Endothelial cell of umbilical vein (primary cell): ENCODE results near the gene HSPA9. TPM values are rescaled to one million over a fixed set of nuclear protein-coding genes. Genes with fewer than 3 reads are reported as not detected.

ENCODE experiments used
- BruUV-seq: library from RNA; stranded (reverse); fragments of 400-500 nt; replicated peaks from 2 replicates; lab custom pipeline; 2021; lab: Mats Ljungman, UMichigan
- CTCF ChIA-PET: fragments of 300-600, 350-600 bp; sonication (Branson Sonifier 250); formaldehyde crosslinking; loops from one replicate; lab custom pipeline; 2021; ENCODE audit warnings: antibody characterized with exemption, inconsistent platforms; lab: Charles Lee
- POLR2A ChIA-PET: fragments of 300-600, 350-600 bp; sonication (Branson Sonifier 250); formaldehyde crosslinking; loops from one replicate; lab custom pipeline; 2021; ENCODE audit warnings: antibody characterized with exemption, inconsistent platforms; lab: Charles Lee
- DNase-seq: peaks from one replicate; pipeline ENCODE4 v3.0.0-alpha.2; 2011; ENCODE audit warnings: low read depth, low spot score
- FAIRE-seq: peaks from 2 replicates; lab custom pipeline; 2011; peaks lifted over from hg19 to GRCh38; lab: Jason Lieb, UNC
- H2AFZ ChIP-seq: 2 replicates; pipeline ENCODE4 v1.6.0; 2012; ENCODE audit warnings: low read depth, low read length, control low read depth, inconsistent platforms
- H3K27ac ChIP-seq: 2 replicates; pipeline ENCODE4 v1.5.1; 2011; ENCODE audit warnings: low read depth, mild to moderate bottlenecking, control low read depth, low read length, moderate library complexity; ENCODE audit not compliant: insufficient read depth
- H3K27me3 ChIP-seq, 2 experiments: 2 replicates each; pipeline versions ENCODE4 v1.6.0 to v1.6.1; 2011; ENCODE audit warnings: low read length in 2 of 2, mixed read lengths in 1 of 2; ENCODE audit not compliant: control insufficient read depth in 2 of 2, insufficient read depth in 2 of 2
- H3K36me3 ChIP-seq, 2 experiments: 2 replicates in 1 of 2; 3 replicates in 1 of 2; pipeline ENCODE4 v1.5.1; 2011; ENCODE audit warnings: low read length in 2 of 2, mild to moderate bottlenecking in 1 of 2, moderate library complexity in 1 of 2; ENCODE audit not compliant: control insufficient read depth in 2 of 2, insufficient read depth in 2 of 2; ENCODE audit errors: extremely low read depth in 1 of 2
- H3K4me1 ChIP-seq: 3 replicates; pipeline ENCODE4 v1.5.1; 2011; ENCODE audit warnings: mild to moderate bottlenecking, low read length; ENCODE audit not compliant: control insufficient read depth, insufficient read depth; ENCODE audit errors: extremely low read depth
- H3K4me2 ChIP-seq: 2 replicates; pipeline ENCODE4 v1.6.1; 2011; ENCODE audit warnings: low read length, control low read depth, mixed read lengths; ENCODE audit not compliant: insufficient read depth
- H3K4me3 ChIP-seq, 3 experiments: fragments of 200-600 bp in 1 of 3; sonication (generic), shearing (Covaris generic) in 1 of 3; replicated peaks in 1 of 3; 2 replicates each; pipeline ENCODE4 v1.5.1; 2011 to 2016; ENCODE audit warnings: control low read depth in 3 of 3, low read length in 3 of 3, mild to moderate bottlenecking in 2 of 3, inconsistent platforms in 1 of 3, low read depth in 1 of 3, moderate library complexity in 1 of 3; ENCODE audit not compliant: insufficient read depth in 1 of 3
- H3K79me2 ChIP-seq: 2 replicates; pipeline ENCODE4 v1.6.0; 2012; ENCODE audit warnings: low read length, inconsistent platforms; ENCODE audit not compliant: control insufficient read depth, insufficient read depth
- H3K9ac ChIP-seq: replicated peaks from 2 replicates; pipeline ENCODE3; 2011; ENCODE audit warnings: low read length, control low read depth; ENCODE audit not compliant: insufficient read depth; ENCODE audit errors: extremely low read depth
- H3K9me1 ChIP-seq: replicated peaks from 3 replicates; pipeline ENCODE4 v1.6.0; 2011; ENCODE audit warnings: mild to moderate bottlenecking, low read length; ENCODE audit not compliant: control insufficient read depth, insufficient read depth; ENCODE audit errors: extremely low read depth
- H3K9me3 ChIP-seq: replicated peaks from 2 replicates; pipeline ENCODE4 v1.5.1; 2012; ENCODE audit warnings: low read length, inconsistent platforms; ENCODE audit not compliant: control insufficient read depth, insufficient read depth
- H4K20me1 ChIP-seq: replicated peaks from 2 replicates; pipeline ENCODE3; 2011; ENCODE audit warnings: mild to moderate bottlenecking, low read length; ENCODE audit not compliant: control insufficient read depth, insufficient read depth; ENCODE audit errors: extremely low read depth
- CTCF ChIP-seq, 2 donors: IDR thresholded peaks; 1 replicate in 1 of 2; 2 replicates in 1 of 2; pipeline ENCODE4 v1.5.1; 2011; ENCODE audit warnings: low read length in 2 of 2, mild to moderate bottlenecking in 2 of 2, moderate library complexity in 2 of 2, control low read depth in 1 of 2, inconsistent platforms in 1 of 2, low read depth in 1 of 2; ENCODE audit not compliant: insufficient read depth in 1 of 2; ENCODE audit errors: extremely low read depth in 1 of 2
- EZH2 ChIP-seq: IDR thresholded peaks from 2 replicates; pipeline ENCODE4 v1.6.1; 2012; ENCODE audit warnings: borderline replicate concordance, low read depth, mild to moderate bottlenecking, moderate library complexity, low read length, inconsistent platforms; ENCODE audit not compliant: severe bottlenecking
- FOS ChIP-seq: IDR thresholded peaks from 2 replicates; pipeline ENCODE4 v1.6.1; 2011; ENCODE audit warnings: mild to moderate bottlenecking, low read length, moderate library complexity, borderline replicate concordance; ENCODE audit not compliant: insufficient read depth
- GATA2 ChIP-seq: IDR thresholded peaks from 2 replicates; pipeline ENCODE4 v1.7.0; 2011; ENCODE audit warnings: low read depth, mild to moderate bottlenecking, moderate library complexity, mixed read lengths, low read length; ENCODE audit not compliant: insufficient read length, insufficient read depth
- JUN ChIP-seq: IDR thresholded peaks from 2 replicates; pipeline ENCODE4 v1.6.1; 2011; ENCODE audit warnings: borderline replicate concordance, low read depth; ENCODE audit not compliant: insufficient read length, insufficient read depth
- MAX ChIP-seq: IDR thresholded peaks from 2 replicates; pipeline ENCODE4 v1.6.1; 2011; ENCODE audit not compliant: insufficient read depth, insufficient read length
- MYC ChIP-seq: IDR thresholded peaks from one replicate; pipeline ENCODE4 v1.6.1; 2011; ENCODE audit warnings: mild to moderate bottlenecking, low read depth, low read length
- POLR2A ChIP-seq: IDR thresholded peaks from 2 replicates; pipeline ENCODE4 v1.6.1; 2012; ENCODE audit warnings: low read depth, mild to moderate bottlenecking, control low read depth, low read length
- POLR2AphosphoS5 ChIP-seq: IDR thresholded peaks from 2 replicates; pipeline ENCODE4 v1.6.1; 2012; ENCODE audit warnings: low read depth, mild to moderate bottlenecking, control low read depth, low read length, moderate library complexity; ENCODE audit not compliant: insufficient read depth
- dilution Hi-C: fragments of 300-500 bp; cut with MboI; formaldehyde crosslinking; loops from one replicate; pipeline ENCODE4 v1.15.0; 2019; ENCODE audit warnings: low sequenced_read_pairs; ENCODE audit not compliant: extremely low pct_ligation_motif_present
- intact Hi-C: fragments of 100-400 bp; cut with micrococcal nuclease; formaldehyde crosslinking; loops from one replicate; pipeline ENCODE4 v1.10.0; 2022
- polyA plus RNA-seq, 4 experiments: library from polyadenylated mRNA; depleted of rRNA in 3 of 4; stranded (reverse) in 3 of 4; unstranded in 1 of 4; fragments of >200 nt; gene quantifications; 2 replicates each; pipeline versions ENCODE4 v1.2.1 to v1.2.3, GENCODE V29; 2011 to 2012; ENCODE audit warnings: missing spikeins in 1 of 4
- total RNA-seq: library from RNA; stranded (reverse); gene quantifications from 2 replicates; pipeline ENCODE4 v1.2.3, GENCODE V29; 2021

The HSPA9 gene
- total and polyA plus RNA-seq, 2 donors (not counting 3 experiments of a cell fraction or from before 2014, with no cell fraction given) = 99.6 to 192 TPM

- Histone ChIP-seq H3K4me2 (no peak overlapping the region), H4K20me1 (peaks cover 3% of the 10 kb centered on the region), H3K27me3 (no peaks in the 10 kb centered on the region), H2AFZ (no peak overlapping the region), H3K9ac (no peak overlapping the region), H3K79me2 (peaks cover 92% of the 10 kb centered on the region), H3K9me3 (no peaks in the 10 kb centered on the region), H3K27ac (no peak overlapping the region), H3K4me3 (no peak overlapping the region), H3K4me1 (peaks cover 3% of the 10 kb centered on the region), H3K9me1 (no peaks in the 10 kb centered on the region), H3K36me3 (peaks cover 0 to 2% of the 10 kb centered on the region in 2 experiments)
- no peak for FAIRE-seq
- TF ChIP-seq GATA2 = no peak
- TF ChIP-seq POLR2AphosphoS5 = no peak
- TF ChIP-seq CTCF (IDR thresholded peaks at IDR 0.05; ENCODE audit: extremely low read depth in 1 of 2, insufficient read depth in 1 of 2, low read depth in 1 of 2, low read length in 2 of 2) = no peak
- no peak for TF ChIP-seq EZH2
- no peak for TF ChIP-seq JUN
- no peak for TF ChIP-seq FOS
- TF ChIP-seq POLR2A = no peak
- TF ChIP-seq MYC = no peak
- TF ChIP-seq MAX = no peak
- no peak for DNase-seq
- POLR2A ChIA-PET = no interaction called here
- CTCF ChIA-PET = no interaction called here
- dilution Hi-C loops (no loop called here), intact Hi-C loops (no loop called here)
- BruUV-seq = no TSS peak
Observed at GRCh38 chr5:138523406-138523805, 51.8 kb downstream of the HSPA9 start.
